Fibroblast of pulmonary artery (primary cell): Measurements from ENCODE around the gene MASP1.
A peak's percentile ranks its signal among the peaks of the same experiment; 100 is the strongest.
"Not testable (repeated sequence)": the region's sequence is repeated elsewhere in the genome, so short reads cannot be mapped to it uniquely, and the experiment has no call there.

Experiments
- DNase-seq: peaks from one replicate; pipeline ENCODE4 v3.0.0-alpha.2; 2010; ENCODE audit warnings: low read depth
- H3K4me3 ChIP-seq: replicated peaks from 2 replicates; pipeline ENCODE4 v1.5.1; 2011; ENCODE audit warnings: low read depth, mild to moderate bottlenecking, control low read depth, low read length, moderate library complexity
- CTCF ChIP-seq: IDR thresholded peaks from 2 replicates; pipeline ENCODE4 v1.5.1; 2011; ENCODE audit warnings: mild to moderate bottlenecking, control low read depth, low read length, inconsistent platforms; ENCODE audit errors: missing control alignments

Gene MASP1

DNA sequence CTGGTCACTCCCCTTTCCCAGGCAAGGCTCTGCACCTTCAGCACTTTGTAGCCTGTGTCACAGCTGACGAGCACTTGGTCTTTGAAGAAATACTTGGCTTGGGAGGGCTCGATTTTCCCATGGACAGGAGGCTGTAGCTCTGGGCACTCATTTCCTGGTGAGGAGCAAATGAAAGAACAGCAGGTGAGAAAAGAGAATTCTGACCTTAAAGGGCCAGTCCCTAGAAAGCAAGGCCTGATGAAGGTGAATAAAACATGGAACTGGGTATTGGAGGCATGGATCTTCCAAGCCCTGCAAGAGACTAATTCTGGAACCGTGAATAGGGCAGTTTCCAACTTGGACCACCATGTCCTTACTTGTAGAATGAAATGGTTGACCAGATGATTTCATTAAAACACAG, 39.9 kb downstream of the MASP1 start:
- H3K4me3 ChIP-seq = no peak overlapping the region
- TF ChIP-seq CTCF = no peak
- no peak for DNase-seq

DNA sequence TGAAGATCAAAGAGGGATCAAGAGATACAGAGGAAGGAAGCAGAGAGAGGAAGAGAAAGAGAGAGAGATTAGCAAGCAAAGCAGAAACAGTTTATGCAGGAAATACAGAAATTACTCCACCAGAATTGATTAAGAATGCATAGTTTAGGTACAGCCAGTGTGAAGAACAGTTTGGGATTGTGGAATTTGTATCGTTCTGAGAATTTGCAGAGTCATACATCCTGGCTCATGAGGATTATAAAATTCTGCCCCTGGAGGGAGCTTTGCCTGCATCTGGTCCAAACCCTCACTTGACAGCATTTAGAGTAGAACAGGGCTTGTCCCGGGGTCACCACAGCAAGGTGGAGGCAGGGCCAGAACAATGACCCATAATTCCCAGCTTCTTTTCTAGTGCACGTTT, 44.1 kb downstream of the MASP1 start:
- no peak overlapping the region for H3K4me3 ChIP-seq
- no peak for TF ChIP-seq CTCF
- DNase-seq = no peak

GRCh38 chr3:187243933-187244524, 47.5 kb downstream of the MASP1 start:
- peak; percentile 30 for DNase-seq
- H3K4me3 ChIP-seq = no peak overlapping the region
- TF ChIP-seq CTCF = no peak

DNA sequence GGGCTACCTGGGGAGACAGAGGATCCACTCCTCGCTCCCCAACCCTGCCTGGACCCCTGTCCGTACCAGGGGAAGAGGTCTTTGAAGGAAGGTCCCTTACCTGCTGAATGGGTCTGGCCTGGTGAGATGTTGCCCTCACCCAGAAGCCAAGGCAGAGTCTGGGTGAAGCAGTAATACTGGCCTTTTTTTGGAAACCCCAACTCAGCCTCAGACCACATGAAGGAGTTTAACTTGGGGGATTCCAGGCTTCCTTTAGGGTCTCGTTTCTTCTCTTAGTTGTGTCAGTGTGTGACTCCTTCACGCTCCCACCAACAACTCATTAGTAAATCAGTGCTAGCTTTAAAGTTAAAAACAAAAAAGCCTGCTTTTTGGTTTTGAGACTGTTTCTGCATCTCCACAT, 48.6 kb downstream of the MASP1 start:
- DNase-seq = no peak
- no peak for TF ChIP-seq CTCF

DNA sequence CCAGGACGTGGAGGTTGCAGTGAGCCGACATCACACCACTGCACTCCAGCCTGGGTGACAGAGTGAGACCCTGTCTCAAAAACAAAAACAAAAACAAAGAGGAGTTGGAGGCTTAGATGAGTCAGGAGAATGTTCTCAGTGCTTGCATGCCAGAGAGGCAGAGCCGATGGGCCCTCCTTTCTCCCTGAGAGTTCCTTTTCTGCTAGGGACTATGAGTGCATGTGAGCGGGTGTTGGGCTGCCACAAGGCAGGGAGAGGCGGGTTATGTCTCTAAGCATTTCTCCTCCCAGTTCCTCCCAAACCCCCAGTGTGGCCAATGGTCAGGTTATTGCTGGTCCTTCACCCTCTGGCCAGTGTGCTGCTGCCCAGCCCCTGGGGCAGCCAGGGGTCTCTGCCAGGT, 49.1 kb downstream of the MASP1 start:
- no peak overlapping the region for H3K4me3 ChIP-seq
- no peak for TF ChIP-seq CTCF
- no peak for DNase-seq

More for the DNA sequence above, 48.6 kb downstream of the MASP1 start:
- H3K4me3 ChIP-seq = no peak overlapping the region

GRCh38 chr3:187238835-187239234, 52.7 kb downstream of the MASP1 start:
- DNase-seq, H3K4me3 ChIP-seq: not testable (repeated sequence)

DNA sequence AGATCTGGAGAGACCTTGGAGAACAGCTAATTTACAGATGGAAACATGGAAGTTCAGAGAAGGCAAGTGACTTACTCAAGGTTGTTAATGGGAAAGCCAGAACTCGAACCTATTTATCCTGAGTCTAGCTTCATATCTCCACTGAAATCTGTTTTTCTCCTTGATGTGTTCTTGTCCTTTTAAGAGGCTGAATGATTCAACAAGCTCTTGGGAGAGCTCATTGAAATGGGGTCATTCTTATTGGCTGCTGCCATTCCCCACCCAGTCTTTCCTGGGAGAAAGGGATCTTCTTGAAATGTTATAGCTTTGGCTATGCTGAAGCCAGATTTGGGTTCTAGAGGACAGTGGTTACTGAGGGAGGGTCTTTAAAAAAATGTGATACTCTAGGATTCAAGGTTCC, 53.3 kb downstream of the MASP1 start:
- no peak for TF ChIP-seq CTCF
- no peak overlapping the region for H3K4me3 ChIP-seq
- DNase-seq = no peak
